Nephron progenitor cell (in vitro differentiated cells): ENCODE measurements around the gene GUCY1A1.
A peak's percentile ranks its signal among the peaks of the same experiment; 100 is the strongest.

Experiments used
- DNase-seq: peaks from one replicate; pipeline ENCODE4 v3.0.0; 2021
- H3K27ac Mint-ChIP-seq: 2 replicates; pipeline ENCODE4 v1.8.0; 2021; ENCODE audit warnings: mild to moderate bottlenecking, moderate library complexity, mixed read lengths
- H3K27me3 Mint-ChIP-seq: 2 replicates; pipeline ENCODE4 v1.8.0; 2021; ENCODE audit warnings: mild to moderate bottlenecking, low read depth, mixed read lengths; ENCODE audit not compliant: poor library complexity
- H3K36me3 Mint-ChIP-seq: 2 replicates; pipeline ENCODE4 v1.8.0; 2021; ENCODE audit warnings: low read depth, mixed read lengths
- H3K4me1 Mint-ChIP-seq: 2 replicates; pipeline ENCODE4 v1.8.0; 2021; ENCODE audit warnings: mixed read lengths
- H3K4me3 Mint-ChIP-seq: 2 replicates; pipeline ENCODE4 v1.8.0; 2021; ENCODE audit warnings: mild to moderate bottlenecking, moderate library complexity, mixed read lengths
- H3K9me3 Mint-ChIP-seq: 2 replicates; pipeline ENCODE4 v1.8.0; 2021; ENCODE audit warnings: mild to moderate bottlenecking, moderate library complexity, mixed read lengths
- CTCF ChIP-seq: fragments of 200-600 bp; sonication (generic); IDR thresholded peaks from 2 replicates; pipeline ENCODE4 v1.5.0; 2021; ENCODE audit warnings: antibody characterized with exemption

The GUCY1A1 gene

GRCh38 chr4:155696226-155696625 is 29.6 kb downstream of the GUCY1A1 start:
- peaks cover 23% of the 10 kb centered on the region for H3K9me3 Mint-ChIP-seq
- TF ChIP-seq CTCF = no peak
- DNase-seq = no peak
- H3K36me3 Mint-ChIP-seq = peaks cover 46% of the 10 kb centered on the region
- H3K4me1 Mint-ChIP-seq = no peaks in the 10 kb centered on the region
- no peak overlapping the region for H3K27ac Mint-ChIP-seq
- no peaks in the 10 kb centered on the region for H3K27me3 Mint-ChIP-seq
- H3K4me3 Mint-ChIP-seq = no peak overlapping the region

DNA sequence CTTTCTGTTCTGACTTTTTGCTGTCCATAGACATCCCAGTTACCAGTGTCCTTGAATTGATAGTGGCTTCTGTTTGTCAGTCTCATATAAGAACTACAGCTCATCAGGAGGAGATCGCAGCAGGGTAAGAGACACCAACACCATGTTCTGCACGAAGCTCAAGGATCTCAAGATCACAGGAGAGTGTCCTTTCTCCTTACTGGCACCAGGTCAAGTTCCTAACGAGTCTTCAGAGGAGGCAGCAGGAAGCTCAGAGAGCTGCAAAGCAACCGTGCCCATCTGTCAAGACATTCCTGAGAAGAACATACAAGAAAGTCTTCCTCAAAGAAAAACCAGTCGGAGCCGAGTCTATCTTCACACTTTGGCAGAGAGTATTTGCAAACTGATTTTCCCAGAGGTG is 30.1 kb downstream of the GUCY1A1 start:
- Mint-ChIP-seq H3K27ac (no peak overlapping the region), H3K9me3 (peaks cover 23% of the 10 kb centered on the region), H3K36me3 (peaks cover 49% of the 10 kb centered on the region), H3K4me1 (no peaks in the 10 kb centered on the region), H3K4me3 (no peak overlapping the region), H3K27me3 (peaks cover 4% of the 10 kb centered on the region)
- no peak for TF ChIP-seq CTCF
- DNase-seq = no peak

DNA sequence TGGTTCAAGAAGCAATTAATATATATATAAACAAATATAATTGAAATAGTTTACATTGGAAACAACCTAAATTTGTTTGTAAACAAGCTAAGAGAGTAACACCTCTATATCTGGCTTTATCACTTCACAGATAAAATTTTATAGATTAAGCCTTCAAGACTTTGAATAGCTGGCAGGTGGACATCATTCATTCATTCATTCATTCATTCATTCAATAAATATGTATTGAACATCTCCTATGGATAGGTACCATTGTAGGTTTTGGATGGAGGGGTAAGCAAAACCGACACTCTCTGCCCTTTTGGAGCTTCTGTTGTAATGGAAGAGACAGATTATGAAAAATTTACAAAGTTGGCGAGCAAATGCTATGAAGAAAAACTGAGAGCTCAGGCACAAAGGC is 35.2 kb downstream of the GUCY1A1 start:
- H3K4me1 Mint-ChIP-seq = peaks cover 31% of the 10 kb centered on the region
- DNase-seq = no peak
- H3K9me3 Mint-ChIP-seq = peaks cover 19% of the 10 kb centered on the region
- no peak overlapping the region for H3K27ac Mint-ChIP-seq
- H3K27me3 Mint-ChIP-seq = peaks cover 7% of the 10 kb centered on the region
- no peak overlapping the region for H3K4me3 Mint-ChIP-seq
- no peak for TF ChIP-seq CTCF
- H3K36me3 Mint-ChIP-seq = peaks cover 38% of the 10 kb centered on the region

GRCh38 chr4:155703486-155704247 is 37.0 kb downstream of the GUCY1A1 start:
- no peak overlapping the region for H3K4me3 Mint-ChIP-seq
- peaks cover 20% of the 10 kb centered on the region for H3K36me3 Mint-ChIP-seq
- H3K9me3 Mint-ChIP-seq = peaks cover 5% of the 10 kb centered on the region
- H3K27me3 Mint-ChIP-seq = peaks cover 7% of the 10 kb centered on the region
- H3K27ac Mint-ChIP-seq = no peak overlapping the region
- no peak for DNase-seq
- H3K4me1 Mint-ChIP-seq = peaks cover 37% of the 10 kb centered on the region
- TF ChIP-seq CTCF = no peak

- no peak for TF ChIP-seq CTCF
- H3K27me3 Mint-ChIP-seq = peaks cover 13% of the 10 kb centered on the region
- H3K9me3 Mint-ChIP-seq = no peaks in the 10 kb centered on the region
- DNase-seq = peak; percentile 3
- no peak overlapping the region for H3K27ac Mint-ChIP-seq
- peaks cover 37% of the 10 kb centered on the region for H3K4me1 Mint-ChIP-seq
- H3K4me3 Mint-ChIP-seq = no peak overlapping the region
- H3K36me3 Mint-ChIP-seq = peaks cover 13% of the 10 kb centered on the region
Measured at GRCh38 chr4:155704841-155705404, 38.3 kb downstream of the GUCY1A1 start.

DNA sequence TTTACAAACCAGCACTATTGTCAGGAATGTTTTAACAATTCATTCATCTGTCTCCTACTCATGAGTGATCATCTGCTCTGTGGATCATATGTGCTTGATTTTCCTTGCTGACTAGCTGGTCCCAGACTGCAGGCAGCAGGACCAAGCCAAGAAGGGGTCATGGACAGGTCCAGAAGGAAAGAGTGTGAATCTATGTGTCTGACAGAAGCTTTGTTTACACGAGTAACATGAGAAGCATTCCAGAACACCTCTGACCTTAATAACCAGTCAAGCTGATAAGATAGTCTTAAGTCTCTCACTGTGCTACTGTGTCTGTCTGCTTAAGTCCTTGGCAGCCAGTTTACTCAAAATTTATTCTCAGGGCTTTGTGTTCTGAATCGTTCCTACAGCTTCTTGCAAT is 39.0 kb downstream of the GUCY1A1 start:
- Mint-ChIP-seq H3K9me3 (no peaks in the 10 kb centered on the region), H3K4me3 (peak overlapping the region; percentile 60), H3K4me1 (peaks cover 37% of the 10 kb centered on the region), H3K36me3 (peaks cover 11% of the 10 kb centered on the region), H3K27me3 (peaks cover 13% of the 10 kb centered on the region), H3K27ac (peak overlapping the region; percentile 98)
- peak; percentile 44 for DNase-seq
- TF ChIP-seq CTCF = no peak
